ENCODE results near the gene PLA1A.
"Not testable (repeated sequence)": the region's sequence is repeated elsewhere in the genome, so short reads cannot be mapped to it uniquely, and the experiment has no call there.

Gene PLA1A

GRCh38 chr3:119579366-119580066, 18.2 kb upstream of the PLA1A start, which contains the start of gene ADPRH:
Gene ADPRH (plus strand): TSS chr3:119579492. CDS start chr3:119582170, 2,678 bp downstream.
- peak; percentile 26 to 31 for DNase-seq (ENCODE audit: low read depth in 2 of 2)

GRCh38 chr3:119580067-119580760, 17.5 kb upstream of the PLA1A start:
- no peak for DNase-seq (ENCODE audit: low read depth in 2 of 2)

- DNase-seq (ENCODE audit: low read depth in 2 of 2): no peak
Observed at GRCh38 chr3:119582178-119582577, 15.5 kb upstream of the PLA1A start.

GRCh38 chr3:119585208-119585607, 12.5 kb upstream of the PLA1A start:
- DNase-seq (ENCODE audit: low read depth in 2 of 2): no peak

GRCh38 chr3:119585856-119586570, 11.7 kb upstream of the PLA1A start:
- no peak for DNase-seq (ENCODE audit: low read depth in 2 of 2)

- DNase-seq (ENCODE audit: low read depth in 2 of 2): no peak
Observed at GRCh38 chr3:119586733-119587172, 10.9 kb upstream of the PLA1A start.

- no peak for DNase-seq (ENCODE audit: low read depth in 2 of 2)
Observed at GRCh38 chr3:119588112-119588511, 9.6 kb upstream of the PLA1A start.

- no peak for DNase-seq (ENCODE audit: low read depth in 2 of 2)
Observed at GRCh38 chr3:119589102-119589773, 8.4 kb upstream of the PLA1A start.

- DNase-seq (ENCODE audit: low read depth in 2 of 2): no peak
Observed at GRCh38 chr3:119590706-119591105, 7.0 kb upstream of the PLA1A start.

- no peak for DNase-seq (ENCODE audit: low read depth in 2 of 2)
Observed at GRCh38 chr3:119592861-119593260, 4.8 kb upstream of the PLA1A start.

GRCh38 chr3:119594066-119594465, 3.6 kb upstream of the PLA1A start:
- DNase-seq (ENCODE audit: low read depth in 2 of 2): no peak

- not testable (repeated sequence) for DNase-seq (ENCODE audit: low read depth in 2 of 2)
Observed at GRCh38 chr3:119594929-119595328, 2.8 kb upstream of the PLA1A start.

- no peak for DNase-seq (ENCODE audit: low read depth in 2 of 2)
Observed at GRCh38 chr3:119595639-119596334, 1.9 kb upstream of the PLA1A start.

- no peak for DNase-seq (ENCODE audit: low read depth in 2 of 2)
Observed at GRCh38 chr3:119596398-119596797, 1.3 kb upstream of the PLA1A start.

- DNase-seq (ENCODE audit: low read depth in 2 of 2): no peak
Observed at GRCh38 chr3:119598410-119599098, 869 bp downstream of the PLA1A start.

- DNase-seq (ENCODE audit: low read depth in 2 of 2): no peak
Observed at GRCh38 chr3:119599558-119600174, 2.0 kb downstream of the PLA1A start.

GRCh38 chr3:119600732-119601131, 3.0 kb downstream of the PLA1A start:
- no peak for DNase-seq (ENCODE audit: low read depth in 2 of 2)

GRCh38 chr3:119601154-119601553, 3.5 kb downstream of the PLA1A start:
- no peak for DNase-seq (ENCODE audit: low read depth in 2 of 2)

- DNase-seq (ENCODE audit: low read depth in 2 of 2): no peak
Observed at GRCh38 chr3:119602676-119603075, 5.0 kb downstream of the PLA1A start.

GRCh38 chr3:119604878-119605277, 7.2 kb downstream of the PLA1A start:
- peak; percentile 27 to 40 for DNase-seq (ENCODE audit: low read depth in 2 of 2)

Measured in fibroblast of skin of left quadriceps (primary cell).